Measurements from ENCODE around the gene FAM227A.

Gene FAM227A

DNA sequence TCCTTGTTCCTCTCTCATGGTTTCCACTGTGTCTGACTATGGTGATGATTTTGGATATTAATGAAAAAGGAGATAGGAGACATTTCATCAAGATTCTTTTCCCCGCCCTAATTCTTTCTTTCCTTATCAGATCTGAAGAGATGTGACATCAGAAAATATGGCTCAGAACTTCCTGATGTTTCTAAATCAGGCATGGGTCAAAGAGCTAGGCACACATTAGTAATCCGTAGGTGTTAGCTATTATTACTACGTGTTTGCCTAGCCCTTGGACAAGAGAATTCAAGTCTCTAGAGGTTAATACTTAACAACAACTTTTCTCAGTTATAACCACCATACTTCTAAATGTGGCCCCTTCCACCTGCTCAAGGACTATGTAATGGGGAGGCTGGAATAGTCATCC is 38.7 kb upstream of the FAM227A start:
- no peak overlapping the region for H3K4me3 ChIP-seq (ENCODE audit: low read depth, low read length)
- DNase-seq (ENCODE audit: low read depth, low spot score) = no peak
- ChIA-PET POLR2A (no interaction called here), CTCF (interaction anchor here (7.2 kb wide), 1 partner anchor 13 kb away, joined by 61 read pairs; the partner anchor contains the start of gene TOMM22)
- TF ChIP-seq, protein P1, sequence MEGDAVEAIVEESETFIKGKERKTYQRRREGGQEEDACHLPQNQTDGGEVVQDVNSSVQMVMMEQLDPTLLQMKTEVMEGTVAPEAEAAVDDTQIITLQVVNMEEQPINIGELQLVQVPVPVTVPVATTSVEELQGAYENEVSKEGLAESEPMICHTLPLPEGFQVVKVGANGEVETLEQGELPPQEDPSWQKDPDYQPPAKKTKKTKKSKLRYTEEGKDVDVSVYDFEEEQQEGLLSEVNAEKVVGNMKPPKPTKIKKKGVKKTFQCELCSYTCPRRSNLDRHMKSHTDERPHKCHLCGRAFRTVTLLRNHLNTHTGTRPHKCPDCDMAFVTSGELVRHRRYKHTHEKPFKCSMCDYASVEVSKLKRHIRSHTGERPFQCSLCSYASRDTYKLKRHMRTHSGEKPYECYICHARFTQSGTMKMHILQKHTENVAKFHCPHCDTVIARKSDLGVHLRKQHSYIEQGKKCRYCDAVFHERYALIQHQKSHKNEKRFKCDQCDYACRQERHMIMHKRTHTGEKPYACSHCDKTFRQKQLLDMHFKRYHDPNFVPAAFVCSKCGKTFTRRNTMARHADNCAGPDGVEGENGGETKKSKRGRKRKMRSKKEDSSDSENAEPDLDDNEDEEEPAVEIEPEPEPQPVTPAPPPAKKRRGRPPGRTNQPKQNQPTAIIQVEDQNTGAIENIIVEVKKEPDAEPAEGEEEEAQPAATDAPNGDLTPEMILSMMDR (IDR thresholded peaks at IDR 0.05; ENCODE audit: insufficient read depth, low read length, missing control alignments) = no peak

DNA sequence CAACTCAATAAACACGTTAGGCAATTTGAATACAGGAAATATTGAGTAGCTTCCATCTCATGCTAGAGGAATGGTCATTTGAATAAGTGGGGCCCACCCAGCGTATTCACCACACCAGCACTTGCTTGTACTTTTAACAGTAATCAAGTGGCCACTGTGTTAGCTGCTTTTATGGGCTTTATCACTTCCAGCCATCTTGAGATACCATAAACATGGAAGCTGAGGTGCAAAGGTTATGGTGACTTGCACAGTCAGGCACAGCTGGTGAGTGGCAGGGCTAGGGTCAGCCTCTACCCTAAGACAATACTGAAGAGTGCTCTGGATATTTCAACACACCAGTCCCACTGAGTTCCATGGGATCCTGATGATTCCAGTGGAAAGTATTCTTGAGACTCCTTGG is 37.9 kb upstream of the FAM227A start:
- CTCF ChIA-PET = interaction anchor here (0.8 to 7.2 kb wide), 3 partner anchors 11 to 642 kb away, joined by 3 to 61 read pairs (median 4); partner anchors contain the start of gene TOMM22
- no peak overlapping the region for H3K4me3 ChIP-seq (ENCODE audit: low read depth, low read length)
- TF ChIP-seq, protein P1 (IDR thresholded peaks at IDR 0.05; ENCODE audit: insufficient read depth, low read length, missing control alignments) = no peak
- POLR2A ChIA-PET = no interaction called here
- DNase-seq (ENCODE audit: low read depth, low spot score) = no peak

DNA sequence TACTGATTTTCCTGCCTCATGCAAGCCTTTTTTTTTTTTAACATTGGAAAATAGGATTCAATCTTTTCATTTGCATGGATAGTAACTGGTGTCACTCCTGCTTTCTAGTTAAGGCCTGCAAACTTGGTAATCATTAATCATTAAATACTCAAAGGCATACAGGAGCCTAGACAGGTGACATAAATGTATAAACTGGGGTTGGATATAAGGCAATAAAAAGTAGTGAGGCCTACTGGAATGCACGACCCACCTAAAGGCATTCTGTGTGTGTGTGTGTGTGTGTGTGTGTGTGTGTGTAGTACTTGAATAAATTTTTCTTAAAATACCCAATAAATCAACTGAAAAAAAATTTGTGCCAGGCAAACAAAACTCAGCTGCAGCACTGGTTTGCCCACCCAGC is 33.5 kb upstream of the FAM227A start:
- POLR2A ChIA-PET = no interaction called here
- TF ChIP-seq, protein P1 (IDR thresholded peaks at IDR 0.05; ENCODE audit: insufficient read depth, low read length, missing control alignments) = no peak
- no peak for DNase-seq (ENCODE audit: low read depth, low spot score)
- CTCF ChIA-PET = interaction anchor here (7.2 kb wide), 1 partner anchor 7 kb away, joined by 61 read pairs; the partner anchor contains the start of gene TOMM22
- no peak overlapping the region for H3K4me3 ChIP-seq (ENCODE audit: low read depth, low read length)

DNA sequence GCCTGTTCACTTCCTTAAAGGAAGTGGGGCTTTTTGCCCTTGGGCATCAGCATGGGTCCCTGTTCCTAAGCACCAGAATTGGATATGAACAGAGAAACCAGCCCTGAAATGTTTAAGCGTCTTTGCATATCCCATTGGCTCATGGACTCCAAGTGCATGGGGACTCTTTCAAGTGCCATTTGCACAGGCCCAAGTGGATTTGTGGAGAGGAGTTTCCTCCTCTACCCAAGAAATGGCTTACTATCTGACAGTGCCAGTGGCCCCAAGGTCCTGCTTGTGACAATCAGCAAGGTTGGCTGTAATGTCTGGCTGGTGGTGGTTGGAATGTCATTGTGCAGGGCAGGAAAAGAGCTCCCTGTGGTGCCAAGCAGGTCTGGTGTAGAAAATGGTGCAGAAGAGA is 29.6 kb upstream of the FAM227A start:
- POLR2A ChIA-PET = no interaction called here
- CTCF ChIA-PET = no interaction called here

DNA sequence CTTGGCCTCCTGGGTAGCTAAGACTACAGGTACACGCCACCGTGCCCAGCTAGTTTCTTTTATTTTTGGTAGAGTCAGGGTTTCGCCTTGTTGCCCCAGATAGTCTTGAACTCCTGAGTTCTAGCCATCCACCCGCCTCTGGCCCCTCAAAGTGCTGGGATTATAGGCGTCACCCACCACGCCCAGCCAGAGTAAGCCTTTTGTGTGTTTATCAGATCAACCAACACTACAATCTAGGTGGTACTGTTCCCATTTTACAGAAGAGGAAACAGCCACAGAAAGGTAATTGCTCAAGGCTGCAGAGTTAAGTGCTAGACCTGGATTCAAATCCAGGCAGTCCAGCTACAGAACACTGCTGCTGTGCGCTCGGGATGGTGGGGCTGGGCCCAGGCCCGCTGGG is 28.7 kb upstream of the FAM227A start:
- TF ChIP-seq, protein P1 (IDR thresholded peaks at IDR 0.05; ENCODE audit: insufficient read depth, low read length, missing control alignments) = no peak
- DNase-seq (ENCODE audit: low read depth, low spot score) = no peak
- H3K4me3 ChIP-seq (ENCODE audit: low read depth, low read length) = no peak overlapping the region
- POLR2A ChIA-PET = interaction anchor here (0.7 kb wide), 1 partner anchor 699 kb away, joined by 6 read pairs; no protein-coding TSS in a partner anchor
- CTCF ChIA-PET = no interaction called here

More for the DNA sequence above, 29.6 kb upstream of the FAM227A start:
- DNase-seq (ENCODE audit: low read depth, low spot score) = no peak
- TF ChIP-seq, protein P1 (IDR thresholded peaks at IDR 0.05; ENCODE audit: insufficient read depth, low read length, missing control alignments) = no peak
- no peak overlapping the region for H3K4me3 ChIP-seq (ENCODE audit: low read depth, low read length)

DNA sequence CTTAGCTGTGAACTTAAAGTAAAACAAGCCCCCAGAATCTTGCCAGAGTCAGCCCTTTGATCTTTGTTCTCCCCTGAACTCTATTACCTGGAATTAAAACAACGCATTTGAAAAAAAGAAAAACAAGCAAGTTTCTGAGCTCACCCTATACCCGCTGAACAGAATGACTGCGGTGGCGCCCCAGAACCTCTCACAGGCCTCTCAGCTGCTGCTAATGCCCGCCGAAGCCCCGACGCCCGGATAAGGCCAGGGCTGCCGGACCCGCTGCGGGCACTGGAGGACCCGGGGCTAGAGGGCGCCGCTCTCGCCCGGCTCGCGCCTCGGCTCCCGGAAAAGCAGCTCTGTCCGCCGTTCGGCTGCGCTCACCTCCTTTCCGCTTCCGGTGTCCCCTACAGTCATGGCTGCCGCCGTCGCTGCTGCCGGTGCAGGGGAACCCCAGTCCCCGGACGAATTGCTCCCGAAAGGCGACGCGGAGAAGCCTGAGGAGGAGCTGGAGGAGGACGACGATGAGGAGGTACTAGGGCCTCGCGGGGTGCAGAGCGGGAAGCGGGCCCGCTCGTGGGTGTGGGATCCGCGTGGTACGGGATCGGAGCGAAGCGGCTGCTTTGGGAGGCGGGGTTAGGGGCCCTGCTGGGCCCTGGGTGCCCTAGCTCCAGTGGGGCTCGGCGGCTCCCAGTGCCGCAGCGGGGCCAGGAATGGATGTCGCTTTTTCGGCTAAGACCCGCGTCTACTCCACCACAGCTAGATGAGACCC is 25.6 kb upstream of the FAM227A start, which contains the start of gene TOMM22:
Gene TOMM22 (plus strand): TSS at position 376 of the 754 bp plus-strand sequence. CDS start 22 bp downstream, at position 398.
- TF ChIP-seq, protein P1 (IDR thresholded peaks at IDR 0.05; ENCODE audit: insufficient read depth, low read length, missing control alignments) = peak; percentile 91
- CTCF ChIA-PET = interaction anchor here (0.7 to 4.0 kb wide), 19 partner anchors 11 to 648 kb away, joined by 3 to 62 read pairs (median 4); partner anchors contain the start of genes CBY1, GTPBP1, JOSD1 and SUN2
- POLR2A ChIA-PET = interaction anchor here (0.6 to 2.1 kb wide), 5 partner anchors 12 to 186 kb away, joined by 4 to 10 read pairs (median 5); partner anchors contain the start of genes GTPBP1 and JOSD1
- H3K4me3 ChIP-seq (ENCODE audit: low read depth, low read length) = peak within 1 kb of the TSS; percentile 96
- no peak for DNase-seq (ENCODE audit: low read depth, low spot score)

Data from AG04449 (cell line).